AG04450 (cell line): ENCODE measurements around the gene SMARCAD1. TPM values are rescaled to one million over a fixed set of nuclear protein-coding genes. Genes with fewer than 3 reads are reported as not detected.
A peak's percentile ranks its signal among the peaks of the same experiment; 100 is the strongest.

Experiments
- CTCF ChIA-PET: fragments of 300-600, 350-600 bp; formaldehyde crosslinking; extraction: SDS; loops from one replicate; lab custom pipeline; 2022; ENCODE audit warnings: antibody characterized with exemption, inconsistent platforms; lab: Charles Lee
- POLR2A ChIA-PET: fragments of 350-600 bp; formaldehyde crosslinking; extraction: SDS; loops from one replicate; lab custom pipeline; 2021; ENCODE audit warnings: antibody characterized with exemption, inconsistent platforms; lab: Yijun Ruan, JAX
- DNase-seq: peaks from one replicate; pipeline ENCODE4 v3.0.0-alpha.2; 2011; ENCODE audit warnings: low read depth, low spot score
- H3K27ac ChIP-seq: one replicate; pipeline ENCODE4 v1.5.1; 2012; ENCODE audit warnings: low read depth, low read length, control low read depth
- H3K27me3 ChIP-seq: one replicate; pipeline ENCODE4 v1.6.0; 2012; ENCODE audit warnings: low read length; ENCODE audit not compliant: control insufficient read depth, insufficient read depth
- H3K4me3 ChIP-seq: 2 replicates; pipeline ENCODE4 v1.5.1; 2011; ENCODE audit warnings: mild to moderate bottlenecking, low read depth, low read length, control low read depth
- H3K9me3 ChIP-seq: 2 replicates; pipeline ENCODE4 v1.5.1; 2012; ENCODE audit warnings: low read length; ENCODE audit not compliant: control insufficient read depth, insufficient read depth
- CTCF ChIP-seq: IDR thresholded peaks from 2 replicates; pipeline ENCODE4 v1.5.1; 2011; ENCODE audit warnings: low read depth, low read length, control low read depth, inconsistent platforms
- polyA plus RNA-seq: library from polyadenylated mRNA; depleted of rRNA; stranded (reverse); fragments of >200 nt; gene quantifications from 2 replicates; pipeline ENCODE4 v1.2.3, GENCODE V29; 2011

The SMARCAD1 gene
- polyA plus RNA-seq, 1 experiment, result 39.6 TPM

GRCh38 chr4:94177822-94178221 is 29.8 kb upstream of the SMARCAD1 start:
- POLR2A ChIA-PET, result no interaction called here
- no peaks in the 10 kb centered on the region for H3K9me3 ChIP-seq
- DNase-seq, result no peak
- no peak overlapping the region for H3K4me3 ChIP-seq
- CTCF ChIA-PET, result no interaction called here
- no peak overlapping the region for H3K27ac ChIP-seq
- TF ChIP-seq CTCF, result no peak
- H3K27me3 ChIP-seq, result no peaks in the 10 kb centered on the region

- H3K4me3 ChIP-seq, result no peak overlapping the region
- no peak overlapping the region for H3K27ac ChIP-seq
- TF ChIP-seq CTCF, result no peak
- ChIA-PET POLR2A (no interaction called here), CTCF (no interaction called here)
- no peak for DNase-seq
- no peaks in the 10 kb centered on the region for H3K27me3 ChIP-seq
- H3K9me3 ChIP-seq, result no peaks in the 10 kb centered on the region
Measured at GRCh38 chr4:94181815-94182214, 25.9 kb upstream of the SMARCAD1 start.

GRCh38 chr4:94202769-94203168 is 4.9 kb upstream of the SMARCAD1 start:
- POLR2A ChIA-PET, result no interaction called here
- Histone ChIP-seq H3K4me3 (no peak overlapping the region), H3K9me3 (peaks cover 2% of the 10 kb centered on the region; the same call in 1 of the 2 replicates), H3K27me3 (peaks cover 2% of the 10 kb centered on the region), H3K27ac (no peak overlapping the region)
- no peak for TF ChIP-seq CTCF
- CTCF ChIA-PET, result interaction anchor here (0.6 kb wide), 1 partner anchor 412 kb away, joined by 3 read pairs; no protein-coding TSS in a partner anchor
- no peak for DNase-seq

- peaks cover 2% of the 10 kb centered on the region; the same call in 1 of the 2 replicates for H3K9me3 ChIP-seq
- CTCF ChIA-PET, result no interaction called here
- no peak for DNase-seq
- no peak for TF ChIP-seq CTCF
- peak overlapping the region; percentile 98 for H3K27ac ChIP-seq
- POLR2A ChIA-PET, result interaction anchor here (1.0 kb wide), 1 partner anchor 15 kb away, joined by 6 read pairs; no protein-coding TSS in a partner anchor
- H3K4me3 ChIP-seq, result peak overlapping the region; percentile 87
- H3K27me3 ChIP-seq, result no peaks in the 10 kb centered on the region
Measured at GRCh38 chr4:94208266-94208665, 601 bp downstream of the SMARCAD1 start.

- Histone ChIP-seq H3K4me3 (peak overlapping the region; percentile 87), H3K27me3 (no peaks in the 10 kb centered on the region), H3K9me3 (peaks cover 2% of the 10 kb centered on the region; the same call in 1 of the 2 replicates), H3K27ac (no peak overlapping the region)
- no peak for TF ChIP-seq CTCF
- POLR2A ChIA-PET, result no interaction called here
- CTCF ChIA-PET, result no interaction called here
- DNase-seq, result no peak
Measured at GRCh38 chr4:94208918-94209317, 1.3 kb downstream of the SMARCAD1 start.
